HepG2 (cell line): Measurements from ENCODE around the gene VPS9D1. TPM values are rescaled to one million over a fixed set of nuclear protein-coding genes. Genes with fewer than 3 reads are reported as not detected.

Experiments
- ESRRA ChIP-seq: sonication (generic); formaldehyde crosslinking; IDR thresholded peaks from 2 replicates; pipeline ENCODE4 v1.5.1; 2020; ENCODE audit warnings: mild to moderate bottlenecking, low read depth, missing genetic modification reagents
- HHEX ChIP-seq: IDR thresholded peaks from 2 replicates; pipeline ENCODE4 v1.6.1; 2016; ENCODE audit warnings: control low read depth
- HIVEP1 ChIP-seq: sonication (generic); formaldehyde crosslinking; IDR thresholded peaks from 2 replicates; pipeline ENCODE4 v1.4.0; 2020; ENCODE audit warnings: mild to moderate bottlenecking, missing genetic modification reagents
- KLF12 ChIP-seq: sonication (generic); formaldehyde crosslinking; IDR thresholded peaks from 2 replicates; pipeline ENCODE4 v1.4.0; 2020; ENCODE audit warnings: missing genetic modification reagents, borderline replicate concordance
- KLF6 ChIP-seq: IDR thresholded peaks from 2 replicates; pipeline ENCODE4 v1.8.0; 2016; ENCODE audit warnings: missing biosample characterization, missing genetic modification reagents
- MYC ChIP-seq: sonication (generic); formaldehyde crosslinking; IDR thresholded peaks from 2 replicates; pipeline ENCODE4 v1.9.0; 2021; ENCODE audit warnings: missing genetic modification reagents, borderline replicate concordance
- PITX1 ChIP-seq: sonication (generic); formaldehyde crosslinking; IDR thresholded peaks from 2 replicates; pipeline ENCODE4 v1.5.1; 2020; ENCODE audit warnings: mild to moderate bottlenecking, missing genetic modification reagents
- SAP130 ChIP-seq: IDR thresholded peaks from 2 replicates; pipeline ENCODE4 v1.6.1; 2016; ENCODE audit warnings: low read depth
- ZFP37 ChIP-seq: sonication (generic); formaldehyde crosslinking; IDR thresholded peaks from 2 replicates; pipeline ENCODE4 v1.4.0; 2020; ENCODE audit warnings: missing genetic modification reagents, borderline replicate concordance
- ZFP41 ChIP-seq: sonication (generic); formaldehyde crosslinking; IDR thresholded peaks from 2 replicates; pipeline ENCODE4 v1.4.0; 2020; ENCODE audit warnings: mild to moderate bottlenecking, missing genetic modification reagents, borderline replicate concordance
- ZNF160 ChIP-seq: sonication (generic); formaldehyde crosslinking; IDR thresholded peaks from 2 replicates; pipeline ENCODE4 v1.8.0; 2022; ENCODE audit warnings: mild to moderate bottlenecking, inconsistent platforms, missing genetic modification reagents
- ZNF256 ChIP-seq: sonication (generic); formaldehyde crosslinking; conservative IDR thresholded peaks from 2 replicates; pipeline ENCODE4 v1.4.0; 2020; ENCODE audit warnings: missing genetic modification reagents
- ZNF564 ChIP-seq: sonication (generic); formaldehyde crosslinking; IDR thresholded peaks from 2 replicates; pipeline ENCODE4 v1.8.1; 2023; ENCODE audit warnings: mild to moderate bottlenecking, missing genetic modification reagents
- ZNF788 ChIP-seq: sonication (generic); formaldehyde crosslinking; IDR thresholded peaks from 2 replicates; pipeline ENCODE4 v1.5.0; 2020; ENCODE audit warnings: mild to moderate bottlenecking, missing genetic modification reagents, borderline replicate concordance
- polyA plus RNA-seq, 8 experiments: library from polyadenylated mRNA; depleted of rRNA in 3 of 8; stranded (reverse) in 7 of 8; unstranded in 1 of 8; fragments of >200 nt; fragmentation: Illumina TruSeq in 4 of 8; extraction: Trizol in 4 of 8; gene quantifications; 2 replicates each; pipeline versions ENCODE4 v1.2.1 to v1.2.3, GENCODE V29; 2011 to 2016; ENCODE audit warnings: low read depth in 4 of 8, missing spikeins in 1 of 8, mixed read lengths in 1 of 8; ENCODE audit not compliant: insufficient read depth in 1 of 8
- total RNA-seq, 5 experiments: library from RNA; depleted of rRNA; stranded (reverse); fragments of >200 nt; fragmentation: Illumina TruSeq; extraction: Trizol; gene quantifications; 2 replicates each; pipeline ENCODE4 v1.2.3, GENCODE V29; 2016; ENCODE audit warnings: low read depth in 1 of 5
- TF ChIP-seq, protein P1 (sequence below): sonication (generic); formaldehyde crosslinking; IDR thresholded peaks from 2 replicates; pipeline ENCODE4 v1.5.0; 2020; ENCODE audit warnings: mild to moderate bottlenecking, missing genetic modification reagents
- TF ChIP-seq, protein P2 (sequence below): sonication (generic); formaldehyde crosslinking; IDR thresholded peaks from 2 replicates; pipeline ENCODE4 v1.5.1; 2020; ENCODE audit warnings: mild to moderate bottlenecking, moderate library complexity, missing genetic modification reagents
- TF ChIP-seq, protein P3 (sequence below): IDR thresholded peaks from 2 replicates; pipeline ENCODE4 v1.6.1; 2016; ENCODE audit warnings: missing compliant biosample characterization, missing genetic modification reagents, borderline replicate concordance

VPS9D1 gene
- total and polyA plus RNA-seq, 2 of the 13 experiments (the other 11 are each of a cell fraction or from before 2014, with no cell fraction given) = 10.1 to 13.2 TPM

DNA sequence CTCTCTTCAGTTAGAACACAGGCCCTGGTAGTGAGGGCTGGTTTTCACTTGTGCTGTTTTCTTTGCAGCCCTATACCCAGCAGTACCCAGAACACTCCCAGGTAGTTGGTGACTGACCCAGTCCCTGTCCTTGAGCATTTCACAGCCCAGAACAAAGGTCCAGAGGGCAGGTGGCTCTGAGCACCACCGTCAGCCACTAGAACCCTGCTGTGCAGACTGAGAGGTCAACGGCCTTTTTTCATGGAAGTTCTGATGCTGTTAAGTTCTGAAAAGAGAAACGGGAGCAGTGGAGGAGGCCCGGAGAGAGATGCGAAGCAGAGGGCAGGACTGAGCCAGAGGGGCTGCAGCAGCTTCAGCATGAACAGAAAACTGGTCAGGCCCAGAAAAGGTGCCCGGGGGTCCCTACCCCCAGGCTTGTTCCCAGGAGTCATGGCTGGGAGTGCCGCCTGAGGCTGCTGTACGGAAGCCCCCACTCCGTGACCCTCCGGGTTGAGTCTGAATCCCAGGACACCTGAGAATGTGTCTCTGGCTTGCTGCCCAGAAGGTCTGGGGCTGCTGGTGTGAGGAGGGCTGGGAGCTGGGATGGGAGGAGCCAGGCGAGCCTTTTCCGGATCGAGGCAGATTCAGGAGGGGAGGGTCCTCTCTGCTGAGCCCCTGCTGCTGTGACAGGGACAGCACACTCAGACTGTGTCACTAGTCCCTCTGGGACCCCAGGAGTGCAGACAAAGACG, 9.3 kb upstream of the VPS9D1 start (continued):
- TF ChIP-seq, protein P1, sequence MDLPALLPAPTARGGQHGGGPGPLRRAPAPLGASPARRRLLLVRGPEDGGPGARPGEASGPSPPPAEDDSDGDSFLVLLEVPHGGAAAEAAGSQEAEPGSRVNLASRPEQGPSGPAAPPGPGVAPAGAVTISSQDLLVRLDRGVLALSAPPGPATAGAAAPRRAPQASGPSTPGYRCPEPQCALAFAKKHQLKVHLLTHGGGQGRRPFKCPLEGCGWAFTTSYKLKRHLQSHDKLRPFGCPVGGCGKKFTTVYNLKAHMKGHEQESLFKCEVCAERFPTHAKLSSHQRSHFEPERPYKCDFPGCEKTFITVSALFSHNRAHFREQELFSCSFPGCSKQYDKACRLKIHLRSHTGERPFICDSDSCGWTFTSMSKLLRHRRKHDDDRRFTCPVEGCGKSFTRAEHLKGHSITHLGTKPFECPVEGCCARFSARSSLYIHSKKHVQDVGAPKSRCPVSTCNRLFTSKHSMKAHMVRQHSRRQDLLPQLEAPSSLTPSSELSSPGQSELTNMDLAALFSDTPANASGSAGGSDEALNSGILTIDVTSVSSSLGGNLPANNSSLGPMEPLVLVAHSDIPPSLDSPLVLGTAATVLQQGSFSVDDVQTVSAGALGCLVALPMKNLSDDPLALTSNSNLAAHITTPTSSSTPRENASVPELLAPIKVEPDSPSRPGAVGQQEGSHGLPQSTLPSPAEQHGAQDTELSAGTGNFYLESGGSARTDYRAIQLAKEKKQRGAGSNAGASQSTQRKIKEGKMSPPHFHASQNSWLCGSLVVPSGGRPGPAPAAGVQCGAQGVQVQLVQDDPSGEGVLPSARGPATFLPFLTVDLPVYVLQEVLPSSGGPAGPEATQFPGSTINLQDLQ = no peak
- TF ChIP-seq KLF12 (CRISPR knock-in tag) (0 out of 2 replicates have a peak, but pooled peaks have one; percentile 63), PITX1 (0 out of 2 replicates have a peak, but pooled peaks have one; percentile 15), SAP130 (CRISPR knock-in tag) (peak; percentile 24; the same call in 1 of the 2 replicates), MYC (CRISPR knock-in tag) (peak; percentile 54; the same call in 1 of the 2 replicates), ZNF788 (CRISPR knock-in tag) (0 out of 2 replicates have a peak, but pooled peaks have one; percentile 35), HIVEP1 (CRISPR knock-in tag) (0 out of 2 replicates have a peak, but pooled peaks have one; percentile 30), ESRRA (CRISPR knock-in tag) (peak; percentile 90; the same call in 1 of the 2 replicates), ZNF160 (CRISPR knock-in tag) (0 out of 2 replicates have a peak, but pooled peaks have one; percentile 45), KLF6 (CRISPR knock-in tag) (no peak), ZNF564 (CRISPR knock-in tag) (0 out of 2 replicates have a peak, but pooled peaks have one; percentile 37), ZNF256 (0 out of 2 replicates have a peak, but pooled peaks have one; percentile 20), HHEX (CRISPR knock-in tag) (no peak), ZFP41 (no peak), ZFP37 (CRISPR knock-in tag) (0 out of 2 replicates have a peak, but pooled peaks have one; percentile 23)
- TF ChIP-seq, protein P2, sequence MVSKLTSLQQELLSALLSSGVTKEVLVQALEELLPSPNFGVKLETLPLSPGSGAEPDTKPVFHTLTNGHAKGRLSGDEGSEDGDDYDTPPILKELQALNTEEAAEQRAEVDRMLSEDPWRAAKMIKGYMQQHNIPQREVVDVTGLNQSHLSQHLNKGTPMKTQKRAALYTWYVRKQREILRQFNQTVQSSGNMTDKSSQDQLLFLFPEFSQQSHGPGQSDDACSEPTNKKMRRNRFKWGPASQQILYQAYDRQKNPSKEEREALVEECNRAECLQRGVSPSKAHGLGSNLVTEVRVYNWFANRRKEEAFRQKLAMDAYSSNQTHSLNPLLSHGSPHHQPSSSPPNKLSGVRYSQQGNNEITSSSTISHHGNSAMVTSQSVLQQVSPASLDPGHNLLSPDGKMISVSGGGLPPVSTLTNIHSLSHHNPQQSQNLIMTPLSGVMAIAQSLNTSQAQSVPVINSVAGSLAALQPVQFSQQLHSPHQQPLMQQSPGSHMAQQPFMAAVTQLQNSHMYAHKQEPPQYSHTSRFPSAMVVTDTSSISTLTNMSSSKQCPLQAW = 0 out of 2 replicates have a peak, but pooled peaks have one; percentile 25
- TF ChIP-seq, protein P3, sequence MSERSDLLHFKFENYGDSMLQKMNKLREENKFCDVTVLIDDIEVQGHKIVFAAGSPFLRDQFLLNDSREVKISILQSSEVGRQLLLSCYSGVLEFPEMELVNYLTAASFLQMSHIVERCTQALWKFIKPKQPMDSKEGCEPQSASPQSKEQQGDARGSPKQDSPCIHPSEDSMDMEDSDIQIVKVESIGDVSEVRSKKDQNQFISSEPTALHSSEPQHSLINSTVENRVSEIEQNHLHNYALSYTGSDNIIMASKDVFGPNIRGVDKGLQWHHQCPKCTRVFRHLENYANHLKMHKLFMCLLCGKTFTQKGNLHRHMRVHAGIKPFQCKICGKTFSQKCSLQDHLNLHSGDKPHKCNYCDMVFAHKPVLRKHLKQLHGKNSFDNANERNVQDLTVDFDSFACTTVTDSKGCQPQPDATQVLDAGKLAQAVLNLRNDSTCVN (CRISPR knock-in tag) = no peak
